HG03280 (cell line): Measurements from ENCODE around the gene PFKP.

Source experiments
- ATAC-seq: cut with Tn5 transposase; IDR thresholded peaks from one replicate; pipeline ENCODE4 v1.9.1; 2021; ENCODE audit warnings: mild to moderate bottlenecking, moderate library complexity; ENCODE audit not compliant: unreplicated experiment

The PFKP gene

DNA sequence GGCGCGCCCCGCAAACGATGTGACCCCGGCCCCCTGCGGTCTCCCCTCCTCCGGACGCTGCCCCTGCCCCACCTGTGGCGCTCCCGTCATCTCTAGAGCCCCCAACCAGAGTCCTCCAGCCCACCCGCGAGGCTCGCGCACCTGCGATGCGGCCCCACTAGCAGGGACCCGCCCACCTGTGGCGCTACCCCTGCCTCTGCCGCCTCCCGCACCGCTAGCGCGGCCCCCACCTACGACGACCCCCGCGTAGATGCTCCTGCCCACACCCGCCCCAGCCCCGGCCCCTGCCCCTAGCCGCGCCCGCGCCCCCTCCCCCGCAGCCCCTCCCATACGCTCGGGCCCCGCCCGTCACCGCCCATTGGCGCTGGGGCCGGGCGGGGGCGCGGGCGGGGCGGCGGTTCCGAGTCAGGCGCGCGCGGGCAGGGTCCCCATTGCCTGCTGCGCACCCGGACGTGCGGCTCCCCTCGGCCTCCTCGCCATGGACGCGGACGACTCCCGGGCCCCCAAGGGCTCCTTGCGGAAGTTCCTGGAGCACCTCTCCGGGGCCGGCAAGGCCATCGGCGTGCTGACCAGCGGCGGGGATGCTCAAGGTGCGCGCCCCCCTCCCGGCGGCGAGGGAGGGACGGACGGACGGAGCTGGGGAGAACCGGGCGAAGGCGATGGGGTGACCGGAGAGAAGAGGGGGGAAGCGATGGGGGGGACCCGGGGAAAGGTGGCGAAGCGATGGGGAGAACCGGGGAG is at the start of gene PFKP:
Gene PFKP (plus strand): TSS at position 431 of the 741 bp plus-strand sequence. CDS start 48 bp downstream, at position 479.
- peak; percentile 52 for ATAC-seq

DNA sequence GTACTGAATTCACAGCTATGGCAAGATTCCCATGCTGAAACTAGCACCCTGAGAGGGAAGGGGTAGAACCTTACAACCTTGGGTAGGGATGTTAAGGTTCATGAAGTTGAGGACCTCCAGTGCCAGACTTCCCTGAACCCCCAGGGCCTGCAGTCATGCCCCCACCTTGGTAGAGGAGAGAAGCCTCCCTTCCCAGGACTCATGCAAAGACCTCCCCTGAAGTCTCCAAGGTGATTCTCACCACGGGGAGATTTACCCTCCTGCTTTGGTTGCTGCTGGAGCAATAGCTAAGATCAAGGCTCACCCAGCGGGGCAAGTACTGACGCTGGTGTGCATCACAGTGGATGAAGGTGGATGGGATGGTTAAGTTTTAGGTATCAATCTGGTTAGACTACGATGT is 49.1 kb upstream of the PFKP start:
- no peak for ATAC-seq

DNA sequence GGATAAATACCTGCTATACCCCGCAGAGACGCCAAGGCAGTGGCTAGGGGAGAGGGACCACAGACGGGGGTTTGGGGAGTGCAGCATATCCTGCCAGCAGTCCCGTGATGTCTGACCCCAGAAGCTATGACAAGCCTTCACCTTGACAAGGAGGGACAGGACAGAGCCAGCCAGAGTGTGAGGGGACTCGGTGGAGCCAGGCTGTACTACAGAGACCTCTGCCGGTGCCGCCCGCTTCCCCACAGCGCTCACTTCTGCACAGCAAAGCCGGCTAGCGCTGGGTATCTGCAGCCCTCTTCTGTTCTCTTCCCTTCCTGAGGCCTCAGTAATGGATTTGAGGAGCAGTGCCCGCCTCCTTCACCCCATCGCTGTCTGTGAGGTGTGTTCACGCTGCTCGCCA is 47.0 kb upstream of the PFKP start:
- no peak for ATAC-seq

DNA sequence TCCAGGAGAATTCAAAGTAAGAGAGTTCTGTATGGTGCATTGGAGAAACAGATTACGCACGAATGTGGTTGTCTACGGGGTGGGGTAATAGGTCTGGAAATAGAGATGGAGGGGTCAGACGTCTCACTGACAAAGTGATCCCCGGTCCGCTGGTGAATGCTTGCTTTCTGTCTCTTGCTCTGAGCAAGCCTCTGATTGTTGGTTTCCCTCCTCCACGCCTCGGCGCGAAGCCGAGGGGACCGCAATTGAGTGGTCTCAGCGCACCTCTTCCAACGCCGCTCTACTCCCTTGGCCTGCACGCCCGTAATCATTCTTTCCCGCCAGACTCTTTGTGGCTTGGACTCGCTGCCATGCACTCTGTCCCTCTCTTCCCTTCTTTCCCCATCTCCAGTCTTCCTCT is 46.5 kb upstream of the PFKP start:
- ATAC-seq = no peak

DNA sequence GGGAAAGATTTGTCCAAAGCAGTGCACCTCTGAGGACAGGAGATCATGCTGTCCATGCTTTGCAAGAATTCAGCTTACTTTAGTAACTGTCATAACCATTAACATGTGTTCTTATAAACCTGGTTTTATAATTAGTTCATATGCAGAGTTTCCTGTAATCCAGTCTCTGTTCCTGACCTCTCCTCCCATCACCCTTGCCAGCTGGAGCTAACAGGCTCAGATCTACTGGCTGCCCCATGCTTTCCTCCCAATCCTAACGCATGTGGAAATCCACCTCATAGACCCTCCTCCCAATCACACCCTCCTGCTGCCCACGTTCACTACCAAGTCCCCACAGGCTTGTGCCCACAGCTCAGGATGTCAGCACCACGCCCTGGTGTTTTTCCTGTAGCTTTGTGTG is 45.3 kb upstream of the PFKP start:
- no peak for ATAC-seq

DNA sequence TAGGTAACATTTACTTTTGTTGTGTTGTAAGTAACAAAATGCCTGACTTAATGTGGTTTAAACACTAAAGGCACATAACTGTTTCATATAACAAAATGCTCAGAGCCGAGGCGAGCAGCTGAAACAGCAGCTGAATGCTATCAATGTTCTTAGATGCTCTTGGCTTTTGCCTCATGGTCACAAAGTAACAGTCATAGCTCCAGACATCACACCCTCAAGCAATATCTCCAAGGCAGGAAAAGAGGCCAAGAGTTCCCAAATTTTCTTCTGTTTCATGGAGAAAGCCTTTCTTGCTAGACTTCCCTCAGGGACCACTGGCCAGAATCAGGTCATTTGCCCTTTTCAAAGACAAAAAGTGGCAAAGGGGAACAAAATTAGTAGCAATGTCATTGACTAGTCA is 43.5 kb upstream of the PFKP start:
- no peak for ATAC-seq

DNA sequence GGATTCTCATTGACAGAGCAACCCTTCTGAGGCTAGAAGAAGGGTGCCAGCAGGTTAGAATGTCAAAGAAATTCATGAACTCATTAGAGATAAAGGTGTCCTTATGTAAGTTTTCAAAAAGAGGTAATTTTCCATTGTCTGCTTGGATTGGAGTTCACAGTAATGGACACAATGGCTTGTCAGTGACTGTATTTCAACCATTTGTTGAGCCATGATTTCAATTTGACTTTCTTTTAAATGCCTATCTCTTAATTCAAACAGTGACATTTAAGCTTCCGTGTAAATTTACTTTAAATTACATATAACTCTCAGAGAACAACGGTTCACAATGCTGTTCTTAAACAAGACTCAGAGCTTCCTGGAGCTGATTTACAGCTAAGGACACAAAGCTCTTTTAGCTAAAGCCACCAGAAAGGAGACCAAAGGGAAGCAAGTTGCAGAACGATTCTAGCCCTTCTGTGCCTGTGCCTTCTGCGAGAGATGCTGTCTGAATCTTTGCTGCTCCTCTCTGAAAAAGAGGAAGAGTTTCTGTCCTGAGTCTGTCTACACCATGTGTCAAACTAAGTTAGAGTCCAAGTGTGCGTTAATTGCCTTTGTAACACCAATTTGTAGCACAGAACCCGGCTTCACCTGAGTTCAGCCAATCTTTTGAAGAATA is 42.2 kb upstream of the PFKP start:
- no peak for ATAC-seq

DNA sequence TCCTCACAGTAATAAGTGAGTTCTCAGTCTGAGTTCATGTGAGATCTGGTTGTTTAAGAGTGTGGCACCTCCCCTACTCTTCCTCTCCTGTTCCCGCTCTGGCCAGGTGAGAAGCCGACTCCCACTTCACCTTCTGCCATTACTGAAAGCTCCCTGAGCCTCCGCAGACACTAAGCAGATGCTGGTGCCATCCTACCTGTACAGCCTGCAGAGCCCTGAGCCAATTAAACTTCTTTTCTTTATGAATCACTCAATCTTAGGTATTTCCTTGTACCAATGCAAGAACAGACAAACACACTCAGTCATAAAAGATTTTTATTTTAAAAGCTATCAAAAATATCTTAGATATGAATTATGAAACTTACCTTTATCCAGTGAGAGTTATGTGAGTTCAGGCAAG is 39.5 kb upstream of the PFKP start:
- no peak for ATAC-seq

DNA sequence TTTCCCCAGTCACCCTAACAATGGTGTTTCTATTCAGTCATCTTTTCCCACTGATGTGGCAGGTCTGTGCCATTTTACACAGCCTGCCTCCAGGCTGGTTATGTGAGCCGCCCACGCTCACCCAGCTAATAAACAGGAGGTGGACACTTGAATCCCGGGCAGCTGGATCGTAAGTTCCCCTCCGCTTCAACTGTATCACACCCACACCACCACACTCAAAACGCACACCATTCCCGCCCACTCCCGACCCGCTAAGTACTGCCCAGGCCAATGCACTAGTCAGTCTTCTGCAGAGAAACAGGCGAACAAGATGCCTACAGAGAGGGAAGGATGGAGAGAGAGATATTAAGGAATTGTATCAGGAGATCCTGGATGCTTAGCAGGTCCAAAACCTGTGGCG is 38.9 kb upstream of the PFKP start:
- ATAC-seq = no peak

DNA sequence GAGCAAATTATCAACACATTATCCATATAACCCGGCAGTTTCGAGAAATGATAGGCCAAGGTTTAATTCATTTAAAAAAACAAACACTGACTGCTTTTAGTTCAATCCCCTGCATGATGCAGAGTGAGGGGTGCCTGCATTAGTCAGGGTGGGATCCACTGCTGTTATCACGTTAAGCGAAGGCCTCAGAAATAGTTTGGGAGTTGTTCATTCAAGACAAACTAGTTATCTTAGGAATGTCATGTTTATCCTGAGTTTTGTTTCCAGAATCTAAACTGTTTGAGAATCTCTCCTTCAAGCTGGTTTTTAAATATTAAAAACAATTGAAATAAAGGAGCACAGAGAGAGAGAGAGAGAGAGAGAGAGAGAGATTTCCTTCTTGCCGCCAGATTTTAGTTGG is 36.6 kb upstream of the PFKP start:
- no peak for ATAC-seq

DNA sequence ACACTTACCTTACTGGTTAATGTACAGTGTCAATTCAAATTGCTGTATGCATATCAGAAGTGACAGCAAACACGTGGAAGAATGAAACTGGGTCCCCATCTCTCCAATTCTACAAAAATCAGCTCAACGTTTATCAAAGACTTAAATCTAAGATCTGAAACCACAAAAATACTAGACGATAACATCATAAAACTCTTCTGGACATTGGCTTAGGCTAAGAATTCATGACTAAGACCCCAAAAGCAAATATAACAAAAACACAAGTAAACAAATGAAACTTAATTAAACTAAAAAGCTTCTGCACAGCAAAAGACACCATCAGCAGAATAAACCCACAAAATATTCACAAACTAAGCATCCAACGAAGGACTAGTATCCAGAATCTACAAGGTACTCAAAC is 35.9 kb upstream of the PFKP start:
- no peak for ATAC-seq

DNA sequence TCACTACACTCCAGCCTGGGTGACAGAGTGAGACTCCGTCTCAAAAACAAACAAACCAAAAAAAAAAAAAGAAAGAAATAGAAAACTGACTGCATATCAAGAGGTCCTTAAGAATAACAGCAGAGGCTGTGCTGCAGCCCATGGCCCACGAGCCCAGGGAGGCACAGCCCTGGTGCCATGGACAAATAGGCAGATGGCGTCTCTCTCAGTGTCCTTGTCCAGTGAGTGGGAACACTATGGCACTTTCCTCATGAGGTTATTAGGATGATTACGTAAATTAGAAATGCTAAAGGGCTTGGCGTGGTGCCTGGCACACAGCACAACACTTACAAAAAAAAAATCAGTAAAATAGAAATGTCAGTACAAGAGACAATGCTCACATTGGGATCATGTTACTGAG is 33.4 kb upstream of the PFKP start:
- ATAC-seq = no peak

DNA sequence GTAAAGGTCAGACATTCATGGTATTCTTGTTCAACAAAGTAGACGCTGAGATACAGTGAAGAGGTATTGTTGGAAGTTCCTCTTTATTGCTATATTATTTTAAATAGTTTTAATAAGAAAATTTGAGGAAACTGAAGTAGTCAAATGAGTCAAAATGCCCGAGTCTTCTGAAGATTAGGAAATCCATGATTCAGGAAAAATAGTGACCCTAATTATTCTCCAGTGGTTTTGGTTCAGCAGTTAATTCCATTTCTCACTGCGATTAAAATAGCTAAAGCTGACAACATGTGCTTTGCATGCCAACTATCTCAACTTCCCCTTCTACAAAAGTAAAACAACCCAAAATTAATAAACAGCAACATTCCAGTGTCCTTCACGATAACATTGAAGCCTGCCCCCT is 32.7 kb upstream of the PFKP start:
- ATAC-seq = no peak

DNA sequence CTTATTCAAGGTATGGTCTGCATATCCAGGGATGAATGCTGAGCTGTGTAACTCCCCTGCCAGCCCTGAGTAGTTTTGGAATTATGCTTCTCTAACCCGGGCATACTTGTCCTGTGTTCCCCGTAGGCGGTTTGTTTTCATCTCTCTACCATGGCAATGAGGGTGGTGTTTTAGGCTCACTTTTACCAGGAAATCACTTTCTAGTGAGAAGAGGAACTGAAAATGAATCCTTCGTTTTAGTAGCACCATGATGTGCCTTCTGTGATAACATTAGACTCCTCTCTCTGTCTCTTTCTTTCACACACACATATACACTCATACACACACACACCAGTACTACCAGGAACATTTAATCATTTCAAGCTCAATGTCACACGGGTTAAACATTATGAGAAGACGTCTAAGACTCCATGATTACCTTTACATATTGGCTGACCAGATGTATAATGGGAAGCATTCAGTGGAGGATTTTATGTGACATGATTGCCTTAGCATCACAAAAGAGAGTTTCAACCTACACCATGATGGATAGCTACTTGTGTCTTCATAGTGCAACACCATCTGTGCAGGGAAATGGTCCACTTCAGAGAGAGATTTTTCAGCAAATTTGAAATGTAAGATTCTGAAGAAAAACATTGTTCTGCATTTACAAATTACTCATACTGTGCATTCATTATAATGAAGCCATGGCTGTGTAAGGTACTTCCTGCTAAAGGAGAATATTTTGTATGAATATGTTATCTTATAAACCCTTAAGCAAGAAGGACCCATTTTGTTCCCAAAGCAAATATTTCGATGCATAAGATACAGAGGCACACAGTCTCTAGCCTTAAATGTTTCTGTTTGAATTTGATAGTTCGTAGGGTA is 31.0 kb upstream of the PFKP start:
- peak; percentile 94 for ATAC-seq

DNA sequence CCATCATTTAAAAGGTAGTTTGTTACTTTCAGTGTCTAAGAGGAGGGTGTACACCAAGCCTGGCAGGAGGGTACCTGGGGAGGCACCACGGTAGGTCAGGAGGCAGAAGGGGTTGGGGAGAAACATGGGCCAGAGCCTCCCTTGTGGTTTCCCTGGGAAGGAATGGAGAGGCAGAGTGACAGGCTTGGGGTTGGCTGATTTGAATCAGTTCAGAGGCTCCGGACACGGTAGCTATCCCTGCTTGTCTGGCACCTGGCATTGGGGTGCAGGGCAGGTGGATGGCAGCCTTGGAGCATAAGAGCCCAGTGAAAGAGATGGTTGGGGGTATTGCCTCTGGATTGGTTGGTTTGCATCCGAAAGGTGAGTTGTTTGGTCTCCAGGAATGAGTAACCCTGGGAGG is 30.2 kb upstream of the PFKP start:
- no peak for ATAC-seq

DNA sequence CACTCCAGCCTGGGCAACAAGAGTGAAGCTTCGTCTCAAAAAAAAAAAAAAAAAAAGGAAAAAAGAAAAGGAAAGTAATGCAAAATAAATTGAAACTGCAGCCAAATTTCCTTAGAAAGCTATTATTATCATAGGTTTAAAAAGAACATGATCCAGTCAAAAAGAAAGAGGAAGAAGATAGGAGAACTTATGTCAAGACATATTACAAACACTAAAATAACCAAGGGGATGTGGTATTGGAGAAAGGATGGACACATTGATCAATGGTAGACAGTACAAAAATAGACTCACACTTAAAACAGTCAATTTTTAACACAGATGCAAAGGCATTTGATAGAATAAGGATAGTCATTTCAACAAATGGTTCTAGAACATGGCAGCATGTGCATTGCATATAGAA is 27.3 kb upstream of the PFKP start:
- no peak for ATAC-seq

DNA sequence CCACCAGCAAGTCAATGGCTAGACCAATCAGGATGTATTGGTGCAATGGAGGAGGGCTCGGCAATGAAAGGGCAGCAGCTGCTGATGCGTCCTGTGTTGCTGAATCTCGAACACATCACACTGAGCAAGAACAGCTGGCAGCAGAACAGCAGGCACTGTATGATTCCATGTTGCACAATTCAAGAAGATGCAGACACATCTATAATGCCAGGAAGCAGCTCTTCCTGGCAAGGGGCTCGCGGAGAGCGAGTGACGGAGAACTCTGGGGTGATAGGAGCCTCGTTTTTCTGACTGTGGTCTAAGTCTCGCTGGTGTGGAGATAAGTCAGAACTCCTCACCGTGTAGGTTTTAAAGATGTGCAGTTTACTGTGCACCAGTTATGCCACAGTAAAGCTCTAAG is 24.8 kb upstream of the PFKP start:
- ATAC-seq = no peak

DNA sequence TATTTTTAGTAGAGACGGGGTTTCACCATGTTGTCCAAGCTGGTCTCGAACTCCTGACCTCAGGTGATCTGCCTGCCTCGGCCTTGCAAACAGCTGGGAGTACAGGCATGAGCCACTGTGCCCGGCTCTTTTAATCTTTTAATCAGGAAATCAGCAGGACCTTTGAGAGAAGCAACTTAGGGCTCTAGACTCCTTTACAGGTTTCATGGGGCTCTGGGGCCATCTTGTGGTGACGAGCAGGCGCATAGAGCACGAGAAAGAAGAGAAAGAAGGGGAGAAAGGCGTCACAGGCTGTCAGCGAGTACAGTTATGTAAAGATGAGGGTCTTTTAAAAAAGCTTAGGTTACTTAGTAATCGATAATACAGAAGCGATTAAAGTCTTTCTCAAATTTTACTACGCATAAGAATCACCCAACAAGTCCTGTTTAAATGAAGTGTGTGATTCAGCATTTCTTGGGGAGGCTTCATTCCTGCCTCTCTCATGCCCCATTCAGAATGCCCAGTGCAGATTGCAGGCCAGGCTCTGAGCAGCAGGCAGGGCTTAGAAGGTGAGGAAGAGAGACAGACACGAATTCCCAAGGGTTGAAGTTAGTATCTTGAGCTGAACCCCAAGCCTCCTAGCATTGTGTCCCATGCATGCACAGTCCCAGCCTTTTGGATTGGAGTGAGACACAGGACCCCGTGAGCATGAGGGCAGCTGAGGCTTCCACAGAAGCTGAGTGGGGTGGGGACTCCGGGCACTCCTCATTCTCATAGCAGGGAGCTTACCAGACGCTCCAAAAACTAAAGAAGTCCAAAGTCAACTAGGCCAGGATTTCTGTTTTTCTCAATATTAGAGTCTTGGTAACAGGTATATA is 23.6 kb upstream of the PFKP start:
- ATAC-seq = peak; percentile 69

DNA sequence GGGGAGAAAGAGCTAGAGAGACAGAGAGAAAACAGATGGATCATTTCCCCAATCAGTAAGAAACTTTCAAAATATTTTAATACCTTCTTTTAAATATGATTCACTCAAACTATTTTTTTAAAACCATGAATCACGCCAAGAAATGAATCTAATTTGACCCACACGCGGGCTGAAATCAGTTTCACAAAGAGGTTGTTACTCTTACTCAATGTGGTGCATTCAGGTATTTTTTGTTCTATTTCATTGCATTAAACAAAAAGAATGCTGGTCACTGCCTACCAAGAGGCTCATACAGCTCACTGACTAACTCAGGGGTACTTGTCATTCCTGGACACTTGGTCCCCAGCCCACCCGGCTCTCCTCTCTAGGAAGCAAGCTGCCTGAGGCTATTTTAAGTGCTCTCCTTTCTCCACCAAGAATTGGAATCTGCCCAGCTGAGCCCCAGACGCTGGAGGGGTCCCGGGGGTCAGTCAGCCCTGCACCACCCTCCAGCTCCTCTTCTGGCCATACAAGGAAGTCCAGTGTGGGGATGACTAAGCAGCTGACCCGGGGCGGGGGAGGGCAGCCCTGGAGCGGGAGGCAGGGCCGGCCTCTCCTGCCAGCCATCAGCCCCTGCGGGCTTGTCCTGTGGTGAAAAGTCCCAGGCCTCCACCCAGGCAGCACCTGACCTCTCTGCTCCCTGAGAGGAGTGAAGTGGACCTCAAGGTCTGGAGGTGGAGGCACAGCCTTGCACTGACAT is 21.7 kb upstream of the PFKP start:
- no peak for ATAC-seq

DNA sequence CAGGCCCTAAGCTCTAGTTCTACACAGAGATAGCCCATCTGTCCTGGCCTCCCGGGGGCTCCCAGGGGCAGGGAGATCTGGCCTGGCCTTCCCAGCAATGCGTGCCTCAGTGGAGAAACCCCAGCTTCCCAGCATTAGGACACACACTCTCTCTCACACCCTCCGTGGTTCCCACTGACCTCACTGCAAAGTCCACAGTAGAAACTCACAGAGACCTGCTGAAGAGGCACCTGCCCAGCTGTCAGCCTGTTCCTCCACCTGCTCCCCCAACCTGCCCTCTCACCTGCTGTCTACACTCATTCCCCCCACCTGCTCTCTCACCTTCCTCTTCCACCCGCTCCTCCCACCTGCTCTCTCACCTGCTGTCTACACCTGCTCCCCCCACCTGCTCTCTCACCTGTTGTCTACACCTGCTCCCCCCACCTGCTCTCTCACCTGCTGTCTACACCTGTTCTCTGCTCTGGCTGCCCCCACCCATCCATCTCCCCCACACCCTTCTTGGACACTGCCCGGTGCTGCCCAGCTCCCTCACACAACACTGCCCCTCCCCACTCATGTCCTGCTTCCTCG is 21.1 kb upstream of the PFKP start:
- no peak for ATAC-seq
